Keratinocyte (primary cell): ENCODE measurements around the gene HELLS.

Experiments used
- EZH2 ChIP-seq: IDR thresholded peaks from one replicate; pipeline ENCODE4 v1.6.1; 2012; ENCODE audit warnings: inconsistent platforms, mild to moderate bottlenecking, low read length, moderate library complexity
- TF ChIP-seq, protein P1 (sequence below), 3 experiments: IDR thresholded peaks in 1 of 3; conservative IDR thresholded peaks in 1 of 3; optimal IDR thresholded peaks in 1 of 3; 2 replicates in 2 of 3; 3 replicates in 1 of 3; pipeline versions ENCODE3 to v1.5.1; 2011; ENCODE audit warnings: low read length in 3 of 3, mild to moderate bottlenecking in 3 of 3, moderate library complexity in 2 of 3, control low read depth in 1 of 3, inconsistent platforms in 1 of 3; ENCODE audit not compliant: insufficient read depth in 2 of 3; ENCODE audit errors: extremely low read depth in 1 of 3

DNA sequence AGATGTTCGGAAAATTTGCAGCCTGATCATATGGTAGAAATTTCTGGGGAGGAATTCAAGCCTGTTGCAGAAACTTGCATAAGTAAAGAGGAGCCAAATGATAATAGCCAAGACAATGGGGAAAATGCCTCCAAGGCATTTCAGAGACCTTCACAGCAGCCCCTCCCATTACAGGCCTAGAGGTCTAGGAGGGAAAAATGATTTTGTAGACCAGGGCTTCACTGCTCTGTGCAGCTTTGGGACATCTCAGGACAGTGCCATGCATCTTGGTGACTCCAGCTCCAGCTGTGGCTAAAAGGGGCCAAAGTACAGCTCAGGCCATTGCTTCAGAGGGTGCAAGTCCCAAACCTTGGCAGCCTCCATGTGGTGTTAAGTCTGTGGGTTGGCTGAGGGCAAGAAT is 87.4 kb downstream of the HELLS start:
- TF ChIP-seq, protein P1, sequence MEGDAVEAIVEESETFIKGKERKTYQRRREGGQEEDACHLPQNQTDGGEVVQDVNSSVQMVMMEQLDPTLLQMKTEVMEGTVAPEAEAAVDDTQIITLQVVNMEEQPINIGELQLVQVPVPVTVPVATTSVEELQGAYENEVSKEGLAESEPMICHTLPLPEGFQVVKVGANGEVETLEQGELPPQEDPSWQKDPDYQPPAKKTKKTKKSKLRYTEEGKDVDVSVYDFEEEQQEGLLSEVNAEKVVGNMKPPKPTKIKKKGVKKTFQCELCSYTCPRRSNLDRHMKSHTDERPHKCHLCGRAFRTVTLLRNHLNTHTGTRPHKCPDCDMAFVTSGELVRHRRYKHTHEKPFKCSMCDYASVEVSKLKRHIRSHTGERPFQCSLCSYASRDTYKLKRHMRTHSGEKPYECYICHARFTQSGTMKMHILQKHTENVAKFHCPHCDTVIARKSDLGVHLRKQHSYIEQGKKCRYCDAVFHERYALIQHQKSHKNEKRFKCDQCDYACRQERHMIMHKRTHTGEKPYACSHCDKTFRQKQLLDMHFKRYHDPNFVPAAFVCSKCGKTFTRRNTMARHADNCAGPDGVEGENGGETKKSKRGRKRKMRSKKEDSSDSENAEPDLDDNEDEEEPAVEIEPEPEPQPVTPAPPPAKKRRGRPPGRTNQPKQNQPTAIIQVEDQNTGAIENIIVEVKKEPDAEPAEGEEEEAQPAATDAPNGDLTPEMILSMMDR (optimal IDR thresholded peaks at IDR 0.05 in 1 of 3, IDR thresholded peaks at IDR 0.05 in 1 of 3, conservative IDR thresholded peaks at IDR 0.05 in 1 of 3; ENCODE audit: extremely low read depth in 1 of 3, insufficient read depth in 2 of 3, low read length in 3 of 3) = no peak
- no peak for TF ChIP-seq EZH2
